Measurements from ENCODE around the gene SIPA1L3.

GRCh38 chr19:38203197-38203596 is 296.2 kb downstream of the SIPA1L3 start:
- TF ChIP-seq CTCF (IDR thresholded peaks at IDR 0.05; ENCODE audit: low read length) (no peak), EZH2 (IDR thresholded peaks at IDR 0.05; ENCODE audit: borderline replicate concordance, low read length) (no peak)

Data from OCI-LY1 (cell line).